Panc1 (cell line): ENCODE data around the gene TXNDC11. TPM values are rescaled to one million over a fixed set of nuclear protein-coding genes. Genes with fewer than 3 reads are reported as not detected.

ENCODE experiments used
- ATAC-seq: fragments of 200-7000 bp; cut with Tn5 transposase; 2 replicates; pipeline ENCODE4 v1.9.1; 2020; ENCODE audit warnings: mild to moderate bottlenecking, moderate library complexity
- BruUV-seq: library from RNA; stranded (reverse); fragments of 400-500 nt; replicated peaks from 2 replicates; lab custom pipeline; 2021; lab: Mats Ljungman, UMichigan
- CTCF ChIA-PET: fragments of 300-600 bp; sonication (Branson Sonifier 250); formaldehyde crosslinking; loops from one replicate; lab custom pipeline; 2022; ENCODE audit warnings: antibody characterized with exemption; lab: Charles Lee
- POLR2A ChIA-PET: fragments of 300-600 bp; sonication (Branson Sonifier 250); formaldehyde crosslinking; loops from one replicate; lab custom pipeline; 2022; ENCODE audit warnings: antibody characterized with exemption; lab: Charles Lee
- DNase-seq: peaks from one replicate; pipeline ENCODE4 v3.0.0-alpha.2; 2010; ENCODE audit warnings: low read depth, low spot score
- H3K27ac ChIP-seq: 2 replicates; pipeline ENCODE4 v1.5.1; 2011; ENCODE audit warnings: mild to moderate bottlenecking, low read length, inconsistent platforms
- H3K27me3 ChIP-seq: fragments of 200-500 bp; sonication (Bioruptor generic); 2 replicates; pipeline ENCODE4 v1.6.0; 2014; ENCODE audit warnings: low read length, inconsistent platforms; ENCODE audit not compliant: control insufficient read depth, insufficient read depth
- H3K36me3 ChIP-seq: fragments of 200-500 bp; sonication (Bioruptor generic); 2 replicates; pipeline ENCODE4 v1.5.1; 2014; ENCODE audit warnings: inconsistent platforms, mild to moderate bottlenecking, low read length, moderate library complexity; ENCODE audit not compliant: control insufficient read depth, insufficient read depth
- H3K4me1 ChIP-seq: 2 replicates; pipeline ENCODE4 v1.5.1; 2011; ENCODE audit warnings: inconsistent platforms, mild to moderate bottlenecking, low read length, moderate library complexity; ENCODE audit not compliant: control insufficient read depth, insufficient read depth
- H3K4me3 ChIP-seq, 2 experiments: 2 replicates each; pipeline ENCODE4 v1.5.1; 2011 to 2012; ENCODE audit warnings: low read depth in 2 of 2, low read length in 2 of 2, mild to moderate bottlenecking in 2 of 2, inconsistent platforms in 1 of 2, moderate library complexity in 1 of 2
- H3K9me3 ChIP-seq: fragments of 200-500 bp; sonication (Bioruptor generic); 2 replicates; pipeline ENCODE4 v1.5.1; 2014; ENCODE audit warnings: low read depth, mild to moderate bottlenecking, inconsistent platforms, low read length, moderate library complexity; ENCODE audit not compliant: control insufficient read depth, insufficient read depth
- POLR2AphosphoS5 ChIP-seq: IDR thresholded peaks from 2 replicates; pipeline ENCODE4 v1.6.1; 2012; ENCODE audit warnings: mild to moderate bottlenecking, low read depth, low read length, moderate library complexity
- SIN3A ChIP-seq: IDR thresholded peaks from 2 replicates; pipeline ENCODE4 v1.6.1; 2012; ENCODE audit warnings: low read depth, mild to moderate bottlenecking, low read length, moderate library complexity, borderline replicate concordance; ENCODE audit not compliant: insufficient read depth
- TCF7L2 ChIP-seq: IDR thresholded peaks from 2 replicates; pipeline ENCODE4 v1.6.1; 2011; ENCODE audit warnings: mild to moderate bottlenecking, low read depth, low read length, inconsistent platforms
- in situ Hi-C: cut with HindIII; loops from 2 replicates; pipeline ENCODE4 v1.10.0; 2016; ENCODE audit warnings: low sequenced_read_pairs, low pct_unique_long_range_greater_than_20kb
- intact Hi-C: fragments of 100-400 bp; cut with micrococcal nuclease; formaldehyde crosslinking; loops from one replicate; pipeline ENCODE4 v1.10.0; 2022; ENCODE audit not compliant: unreplicated experiment
- total RNA-seq: library from RNA; stranded (reverse); gene quantifications from one replicate; pipeline ENCODE4 v1.2.1, GENCODE V29; 2021; ENCODE audit not compliant: unreplicated experiment
- TF ChIP-seq, protein P1 (sequence below), 2 experiments: IDR thresholded peaks; 2 replicates each; pipeline ENCODE4 v1.6.1; 2011 to 2012; ENCODE audit warnings: low read depth in 2 of 2, control low read depth in 1 of 2, low read length in 1 of 2, mild to moderate bottlenecking in 1 of 2, moderate library complexity in 1 of 2; ENCODE audit not compliant: insufficient read depth in 1 of 2
- TF ChIP-seq, protein P2 (sequence below): fragments of 450-650 bp; IDR thresholded peaks from 2 replicates; pipeline ENCODE4 v1.5.1; 2017; ENCODE audit warnings: mild to moderate bottlenecking

TXNDC11 gene
- total RNA-seq, 1 experiment from 2014 or later, result 30.5 TPM

DNA sequence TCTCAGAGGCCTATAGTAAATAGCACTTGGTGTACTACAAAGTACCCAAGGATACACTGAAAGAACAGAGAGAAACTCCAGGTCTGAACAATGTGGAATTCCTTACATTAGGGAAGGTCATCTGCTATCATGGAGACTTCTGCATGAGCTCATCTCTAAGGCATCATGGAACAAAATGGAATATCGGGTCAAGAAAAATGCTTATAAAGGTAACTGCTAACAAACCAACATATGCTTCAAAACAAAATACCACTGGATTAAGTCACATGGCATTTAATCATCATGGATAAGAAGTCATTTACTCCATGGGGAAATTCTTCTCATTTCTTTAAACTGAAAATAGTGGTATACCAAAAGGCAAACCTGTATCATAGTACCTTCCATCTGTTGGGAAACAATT lies 34.2 kb downstream of the TXNDC11 start:
- TF ChIP-seq, protein P1, sequence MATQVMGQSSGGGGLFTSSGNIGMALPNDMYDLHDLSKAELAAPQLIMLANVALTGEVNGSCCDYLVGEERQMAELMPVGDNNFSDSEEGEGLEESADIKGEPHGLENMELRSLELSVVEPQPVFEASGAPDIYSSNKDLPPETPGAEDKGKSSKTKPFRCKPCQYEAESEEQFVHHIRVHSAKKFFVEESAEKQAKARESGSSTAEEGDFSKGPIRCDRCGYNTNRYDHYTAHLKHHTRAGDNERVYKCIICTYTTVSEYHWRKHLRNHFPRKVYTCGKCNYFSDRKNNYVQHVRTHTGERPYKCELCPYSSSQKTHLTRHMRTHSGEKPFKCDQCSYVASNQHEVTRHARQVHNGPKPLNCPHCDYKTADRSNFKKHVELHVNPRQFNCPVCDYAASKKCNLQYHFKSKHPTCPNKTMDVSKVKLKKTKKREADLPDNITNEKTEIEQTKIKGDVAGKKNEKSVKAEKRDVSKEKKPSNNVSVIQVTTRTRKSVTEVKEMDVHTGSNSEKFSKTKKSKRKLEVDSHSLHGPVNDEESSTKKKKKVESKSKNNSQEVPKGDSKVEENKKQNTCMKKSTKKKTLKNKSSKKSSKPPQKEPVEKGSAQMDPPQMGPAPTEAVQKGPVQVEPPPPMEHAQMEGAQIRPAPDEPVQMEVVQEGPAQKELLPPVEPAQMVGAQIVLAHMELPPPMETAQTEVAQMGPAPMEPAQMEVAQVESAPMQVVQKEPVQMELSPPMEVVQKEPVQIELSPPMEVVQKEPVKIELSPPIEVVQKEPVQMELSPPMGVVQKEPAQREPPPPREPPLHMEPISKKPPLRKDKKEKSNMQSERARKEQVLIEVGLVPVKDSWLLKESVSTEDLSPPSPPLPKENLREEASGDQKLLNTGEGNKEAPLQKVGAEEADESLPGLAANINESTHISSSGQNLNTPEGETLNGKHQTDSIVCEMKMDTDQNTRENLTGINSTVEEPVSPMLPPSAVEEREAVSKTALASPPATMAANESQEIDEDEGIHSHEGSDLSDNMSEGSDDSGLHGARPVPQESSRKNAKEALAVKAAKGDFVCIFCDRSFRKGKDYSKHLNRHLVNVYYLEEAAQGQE (IDR thresholded peaks at IDR 0.05; ENCODE audit: insufficient read depth in 1 of 2, low read depth in 2 of 2, low read length in 1 of 2), result no peak
- TF ChIP-seq SIN3A (no peak), POLR2AphosphoS5 (no peak), TCF7L2 (no peak)
- TF ChIP-seq, protein P2, sequence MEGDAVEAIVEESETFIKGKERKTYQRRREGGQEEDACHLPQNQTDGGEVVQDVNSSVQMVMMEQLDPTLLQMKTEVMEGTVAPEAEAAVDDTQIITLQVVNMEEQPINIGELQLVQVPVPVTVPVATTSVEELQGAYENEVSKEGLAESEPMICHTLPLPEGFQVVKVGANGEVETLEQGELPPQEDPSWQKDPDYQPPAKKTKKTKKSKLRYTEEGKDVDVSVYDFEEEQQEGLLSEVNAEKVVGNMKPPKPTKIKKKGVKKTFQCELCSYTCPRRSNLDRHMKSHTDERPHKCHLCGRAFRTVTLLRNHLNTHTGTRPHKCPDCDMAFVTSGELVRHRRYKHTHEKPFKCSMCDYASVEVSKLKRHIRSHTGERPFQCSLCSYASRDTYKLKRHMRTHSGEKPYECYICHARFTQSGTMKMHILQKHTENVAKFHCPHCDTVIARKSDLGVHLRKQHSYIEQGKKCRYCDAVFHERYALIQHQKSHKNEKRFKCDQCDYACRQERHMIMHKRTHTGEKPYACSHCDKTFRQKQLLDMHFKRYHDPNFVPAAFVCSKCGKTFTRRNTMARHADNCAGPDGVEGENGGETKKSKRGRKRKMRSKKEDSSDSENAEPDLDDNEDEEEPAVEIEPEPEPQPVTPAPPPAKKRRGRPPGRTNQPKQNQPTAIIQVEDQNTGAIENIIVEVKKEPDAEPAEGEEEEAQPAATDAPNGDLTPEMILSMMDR, result no peak
- H3K36me3 ChIP-seq, result no peaks in the 10 kb centered on the region
- DNase-seq, result no peak

DNA sequence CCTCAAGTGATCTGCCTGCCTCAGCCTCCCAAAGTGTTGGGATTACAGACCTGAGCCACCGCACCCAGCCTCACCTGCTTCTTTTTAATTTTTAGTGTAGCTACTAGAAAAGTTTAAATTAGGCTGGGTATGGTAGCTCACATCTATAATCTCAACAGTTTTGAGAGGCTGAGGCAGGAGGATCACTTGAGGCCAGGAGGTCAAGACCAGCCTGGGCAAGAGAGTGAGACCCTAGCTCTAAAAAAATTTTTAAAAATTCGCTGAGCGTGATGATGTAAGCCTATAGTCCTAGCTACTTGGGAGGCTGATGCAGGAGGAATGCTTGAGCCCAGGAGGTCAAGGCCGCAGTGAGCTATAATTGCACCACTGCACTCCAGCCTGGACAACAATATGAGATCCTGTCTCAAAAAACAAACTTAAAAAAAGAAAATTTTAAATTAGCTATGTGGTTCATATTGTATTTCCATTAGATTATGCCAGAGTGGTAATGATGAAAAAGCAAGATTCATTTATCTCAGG lies 34.9 kb downstream of the TXNDC11 start:
- Histone ChIP-seq H3K27ac (no peak overlapping the region), H3K36me3 (no peaks in the 10 kb centered on the region), H3K4me3 (no peak overlapping the region), H3K9me3 (no peaks in the 10 kb centered on the region), H3K27me3 (no peaks in the 10 kb centered on the region), H3K4me1 (no peaks in the 10 kb centered on the region)
- ATAC-seq (no peak), DNase-seq (no peak)
- BruUV-seq, result no TSS peak
- POLR2A ChIA-PET, result no interaction called here
- no peak for TF ChIP-seq TCF7L2
- TF ChIP-seq, protein P1 (IDR thresholded peaks at IDR 0.05; ENCODE audit: insufficient read depth in 1 of 2, low read depth in 2 of 2, low read length in 1 of 2), result no peak
- TF ChIP-seq, protein P2, result no peak
- TF ChIP-seq POLR2AphosphoS5, result no peak
- no peak for TF ChIP-seq SIN3A
- intact Hi-C loops (no loop called here), in situ Hi-C loops (no loop called here)
- CTCF ChIA-PET, result no interaction called here

More for the DNA sequence above, 34.2 kb downstream of the TXNDC11 start:
- H3K27me3 ChIP-seq, result no peaks in the 10 kb centered on the region
- intact Hi-C loops, result no loop called here
- no peak overlapping the region for H3K4me3 ChIP-seq
- no TSS peak for BruUV-seq
- ChIA-PET POLR2A (no interaction called here), CTCF (no interaction called here)
- H3K27ac ChIP-seq, result no peak overlapping the region
- H3K9me3 ChIP-seq, result no peaks in the 10 kb centered on the region
- in situ Hi-C loops, result no loop called here
- no peaks in the 10 kb centered on the region for H3K4me1 ChIP-seq
- ATAC-seq, result no peak
